Measurements from ENCODE around the gene ABHD15. TPM values are rescaled to one million over a fixed set of nuclear protein-coding genes. Genes with fewer than 3 reads are reported as not detected.

The ABHD15 gene
- total RNA-seq, 1 donor from 2014 or later: 6.3 TPM

DNA sequence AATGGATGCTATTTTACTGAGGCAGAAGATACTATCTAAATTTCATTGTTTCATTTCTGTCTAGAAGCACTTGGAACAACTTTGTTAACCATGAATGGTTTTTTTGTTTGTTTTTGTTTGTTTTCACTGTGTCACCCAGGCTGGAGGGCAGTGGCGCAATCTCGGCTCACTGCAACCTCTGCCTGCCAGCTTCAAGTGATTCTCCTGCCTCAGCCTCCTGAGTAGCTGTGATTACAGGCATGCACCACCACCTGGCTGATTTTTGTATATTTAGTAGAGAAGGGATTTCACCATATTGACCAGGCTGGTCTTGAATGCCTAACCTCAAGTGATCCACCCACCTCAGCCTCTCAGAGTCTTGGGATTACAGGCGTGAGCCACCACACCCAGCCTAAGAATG lies 40.5 kb downstream of the ABHD15 start:
- TF ChIP-seq, protein P1, sequence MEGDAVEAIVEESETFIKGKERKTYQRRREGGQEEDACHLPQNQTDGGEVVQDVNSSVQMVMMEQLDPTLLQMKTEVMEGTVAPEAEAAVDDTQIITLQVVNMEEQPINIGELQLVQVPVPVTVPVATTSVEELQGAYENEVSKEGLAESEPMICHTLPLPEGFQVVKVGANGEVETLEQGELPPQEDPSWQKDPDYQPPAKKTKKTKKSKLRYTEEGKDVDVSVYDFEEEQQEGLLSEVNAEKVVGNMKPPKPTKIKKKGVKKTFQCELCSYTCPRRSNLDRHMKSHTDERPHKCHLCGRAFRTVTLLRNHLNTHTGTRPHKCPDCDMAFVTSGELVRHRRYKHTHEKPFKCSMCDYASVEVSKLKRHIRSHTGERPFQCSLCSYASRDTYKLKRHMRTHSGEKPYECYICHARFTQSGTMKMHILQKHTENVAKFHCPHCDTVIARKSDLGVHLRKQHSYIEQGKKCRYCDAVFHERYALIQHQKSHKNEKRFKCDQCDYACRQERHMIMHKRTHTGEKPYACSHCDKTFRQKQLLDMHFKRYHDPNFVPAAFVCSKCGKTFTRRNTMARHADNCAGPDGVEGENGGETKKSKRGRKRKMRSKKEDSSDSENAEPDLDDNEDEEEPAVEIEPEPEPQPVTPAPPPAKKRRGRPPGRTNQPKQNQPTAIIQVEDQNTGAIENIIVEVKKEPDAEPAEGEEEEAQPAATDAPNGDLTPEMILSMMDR (IDR thresholded peaks at IDR 0.05; ENCODE audit: insufficient read depth, low read length, severe bottlenecking): no peak
- FAIRE-seq (no peak), DNase-seq (ENCODE audit: low read depth) (peak; percentile 17)
- H3K36me3 ChIP-seq (ENCODE audit: control insufficient read depth, insufficient read depth, low read length): no peaks in the 10 kb centered on the region
- H3K27me3 ChIP-seq (ENCODE audit: control insufficient read depth, insufficient read depth, low read length): no peaks in the 10 kb centered on the region
- H3K4me3 ChIP-seq (ENCODE audit: low read depth, low read length): no peak overlapping the region

DNA sequence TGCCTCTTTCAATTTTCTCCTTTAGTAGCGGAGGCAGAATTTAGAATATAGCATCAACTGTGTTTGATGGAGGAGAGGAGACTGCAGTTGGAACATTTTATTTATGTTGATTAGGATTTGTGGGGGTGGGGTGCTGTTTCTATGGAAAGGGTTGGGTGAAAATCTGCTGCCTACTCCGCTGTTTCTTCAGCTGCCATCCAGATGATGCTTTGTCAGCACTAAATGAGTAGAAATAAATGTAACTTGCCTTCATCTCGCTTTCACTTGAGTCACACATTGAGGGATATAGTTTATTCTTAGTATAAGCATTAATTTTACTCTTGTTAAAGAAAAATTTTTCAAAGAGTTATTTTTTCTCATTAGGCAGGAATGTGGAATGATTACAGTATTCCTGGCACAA lies 42.1 kb downstream of the ABHD15 start:
- Histone ChIP-seq H3K36me3 (ENCODE audit: control insufficient read depth, insufficient read depth, low read length) (no peaks in the 10 kb centered on the region), H3K27me3 (ENCODE audit: control insufficient read depth, insufficient read depth, low read length) (no peaks in the 10 kb centered on the region), H3K4me3 (ENCODE audit: low read depth, low read length) (no peak overlapping the region)
- no peak for DNase-seq (ENCODE audit: low read depth)
- FAIRE-seq: no peak
- TF ChIP-seq, protein P1 (IDR thresholded peaks at IDR 0.05; ENCODE audit: insufficient read depth, low read length, severe bottlenecking): no peak

DNA sequence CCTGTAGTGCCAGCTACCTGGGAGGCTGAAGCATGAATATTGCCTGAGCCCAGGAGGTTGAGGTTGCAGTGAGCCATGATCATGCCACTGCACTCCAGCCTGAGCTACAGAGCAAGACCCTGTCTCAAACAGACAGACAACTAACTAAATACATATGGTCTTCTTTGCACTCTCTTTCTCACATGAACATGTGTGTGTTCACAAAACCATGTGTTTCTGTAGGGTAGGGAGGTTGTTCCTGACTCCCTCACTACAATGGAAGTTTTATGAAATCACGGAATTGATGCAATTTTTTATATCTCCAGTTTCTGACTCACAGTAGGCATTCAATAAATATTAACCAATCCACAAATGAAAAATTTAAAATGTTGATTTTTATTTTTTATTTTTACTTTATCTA lies 48.5 kb downstream of the ABHD15 start:
- no peak for DNase-seq (ENCODE audit: low read depth)
- TF ChIP-seq, protein P1 (IDR thresholded peaks at IDR 0.05; ENCODE audit: insufficient read depth, low read length, severe bottlenecking): no peak
- H3K36me3 ChIP-seq (ENCODE audit: control insufficient read depth, insufficient read depth, low read length): peaks cover 5% of the 10 kb centered on the region
- H3K4me3 ChIP-seq (ENCODE audit: low read depth, low read length): no peak overlapping the region
- no peak for FAIRE-seq
- H3K27me3 ChIP-seq (ENCODE audit: control insufficient read depth, insufficient read depth, low read length): no peaks in the 10 kb centered on the region

DNA sequence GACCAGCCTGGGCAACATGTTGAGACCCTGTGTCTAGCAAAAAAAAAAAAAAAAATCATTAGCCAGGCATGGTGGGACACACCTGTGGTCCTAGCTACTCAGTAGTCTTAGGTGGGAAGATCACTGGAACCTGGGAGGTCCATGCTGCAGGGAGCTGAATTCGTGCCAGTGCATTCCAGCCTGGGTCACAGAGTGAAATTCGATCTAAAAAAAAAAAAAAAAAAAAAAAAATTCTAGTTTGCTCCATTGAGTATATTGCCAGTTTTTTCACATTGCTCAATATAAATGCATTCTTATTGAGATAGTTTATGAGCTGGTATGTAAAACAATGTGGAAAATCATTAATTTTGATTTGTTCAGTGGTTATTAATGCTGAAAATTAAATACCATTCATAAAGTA lies 52.0 kb downstream of the ABHD15 start:
- peaks cover 6% of the 10 kb centered on the region for H3K36me3 ChIP-seq (ENCODE audit: control insufficient read depth, insufficient read depth, low read length)
- H3K27me3 ChIP-seq (ENCODE audit: control insufficient read depth, insufficient read depth, low read length): no peaks in the 10 kb centered on the region
- FAIRE-seq (no peak), DNase-seq (ENCODE audit: low read depth) (no peak)
- H3K4me3 ChIP-seq (ENCODE audit: low read depth, low read length): no peak overlapping the region
- TF ChIP-seq, protein P1 (IDR thresholded peaks at IDR 0.05; ENCODE audit: insufficient read depth, low read length, severe bottlenecking): no peak

DNA sequence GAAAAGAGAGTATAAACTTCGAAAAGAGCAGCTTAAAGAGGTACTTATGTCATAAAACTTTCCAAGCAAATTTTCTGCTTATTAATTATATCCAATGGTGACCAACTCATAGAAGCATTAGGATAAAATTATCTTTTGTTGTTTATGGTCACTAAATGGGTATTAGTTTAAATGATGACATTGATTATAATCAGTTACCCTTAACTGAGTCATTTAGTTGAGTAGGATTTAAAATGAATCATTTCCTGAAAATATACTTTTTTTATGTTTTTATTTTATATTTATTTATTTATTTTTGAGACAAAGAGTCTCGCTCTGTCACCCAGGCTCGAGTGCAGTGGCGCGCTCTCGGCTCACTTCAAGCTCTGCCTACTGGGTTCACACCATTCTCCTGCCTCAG lies 55.9 kb downstream of the ABHD15 start:
- TF ChIP-seq, protein P1 (IDR thresholded peaks at IDR 0.05; ENCODE audit: insufficient read depth, low read length, severe bottlenecking): no peak
- Histone ChIP-seq H3K4me3 (ENCODE audit: low read depth, low read length) (no peak overlapping the region), H3K36me3 (ENCODE audit: control insufficient read depth, insufficient read depth, low read length) (peaks cover 1% of the 10 kb centered on the region), H3K27me3 (ENCODE audit: control insufficient read depth, insufficient read depth, low read length) (no peaks in the 10 kb centered on the region)
- DNase-seq (ENCODE audit: low read depth) (no peak), FAIRE-seq (no peak)

Other genes with a start within 250 kb of the ABHD15 start
- gene TAOK1, start 176.7 kb downstream of the ABHD15 start, total RNA-seq: 32.1 and 42.2 TPM in 2 replicates
- gene TP53I13, start 1.7 kb upstream of the ABHD15 start, total RNA-seq: 25.3 and 30.1 TPM in 2 replicates
- 16.3 and 17.4 TPM in 2 replicates for gene GIT1, start 22.6 kb upstream of the ABHD15 start, total RNA-seq
- gene ANKRD13B, start 26.1 kb upstream of the ABHD15 start, total RNA-seq: 2.0 and 2.4 TPM in 2 replicates
- 0.79 and 1.0 TPM in 2 replicates for gene CORO6, start 55.9 kb upstream of the ABHD15 start, total RNA-seq

Data from bronchial epithelial cell (primary cell).